Calu3 (cell line): ENCODE results near the gene NHERF2. TPM values are rescaled to one million over a fixed set of nuclear protein-coding genes. Genes with fewer than 3 reads are reported as not detected.
A peak's percentile ranks its signal among the peaks of the same experiment; 100 is the strongest.

Source experiments
- BruUV-seq: library from RNA; stranded (reverse); fragments of 400-500 nt; replicated peaks from 2 replicates; lab custom pipeline; 2021; lab: Mats Ljungman, UMichigan
- CTCF ChIA-PET: fragments of 300-600 bp; sonication (Branson Sonifier 250); formaldehyde crosslinking; loops from one replicate; lab custom pipeline; 2022; ENCODE audit warnings: antibody characterized with exemption; lab: Charles Lee
- DNase-seq: peaks from one replicate; pipeline ENCODE4 v3.0.0; 2022
- H3K27ac Mint-ChIP-seq: one replicate; pipeline ENCODE4 v1.8.0; 2022; ENCODE audit warnings: mixed read lengths; ENCODE audit not compliant: unreplicated experiment
- H3K27me3 Mint-ChIP-seq: one replicate; pipeline ENCODE4 v1.8.0; 2022; ENCODE audit warnings: mixed read lengths; ENCODE audit not compliant: unreplicated experiment
- H3K36me3 Mint-ChIP-seq: one replicate; pipeline ENCODE4 v1.8.0; 2022; ENCODE audit warnings: mild to moderate bottlenecking, moderate library complexity, mixed read lengths; ENCODE audit not compliant: insufficient read depth, unreplicated experiment
- H3K4me1 Mint-ChIP-seq: one replicate; pipeline ENCODE4 v1.8.0; 2022; ENCODE audit warnings: mild to moderate bottlenecking, low read depth, mixed read lengths; ENCODE audit not compliant: unreplicated experiment
- H3K4me3 Mint-ChIP-seq: one replicate; pipeline ENCODE4 v1.8.0; 2022; ENCODE audit warnings: mild to moderate bottlenecking, low read depth, moderate library complexity, mixed read lengths; ENCODE audit not compliant: unreplicated experiment
- H3K9me3 Mint-ChIP-seq: one replicate; pipeline ENCODE4 v1.8.0; 2022; ENCODE audit warnings: low read depth, mixed read lengths; ENCODE audit not compliant: unreplicated experiment
- CTCF ChIP-seq: fragments of 200-600 bp; IDR thresholded peaks from one replicate; pipeline ENCODE4 v1.8.0; 2022; ENCODE audit warnings: antibody characterized with exemption; ENCODE audit not compliant: unreplicated experiment
- intact Hi-C: fragments of 100-400 bp; cut with micrococcal nuclease; formaldehyde crosslinking; loops from one replicate; pipeline ENCODE4 v1.10.0; 2022; ENCODE audit not compliant: unreplicated experiment
- total RNA-seq: library from RNA; stranded (reverse); gene quantifications from 2 replicates; pipeline ENCODE4 v1.2.3, GENCODE V29; 2022

The NHERF2 gene
- total RNA-seq, 1 experiment from 2014 or later = 15.7 TPM

- no TSS peak for BruUV-seq
- no peak for DNase-seq
- Mint-ChIP-seq H3K27ac (no peak overlapping the region), H3K27me3 (no peaks in the 10 kb centered on the region), H3K4me1 (peaks cover 35% of the 10 kb centered on the region), H3K36me3 (peaks cover 42% of the 10 kb centered on the region), H3K9me3 (no peaks in the 10 kb centered on the region), H3K4me3 (no peak overlapping the region)
- intact Hi-C loops = no loop called here
- CTCF ChIA-PET = interaction anchor here (0.6 kb wide), 1 partner anchor 154 kb away, joined by 3 read pairs; no protein-coding TSS in a partner anchor
- TF ChIP-seq CTCF = no peak
These were observed 16.4 kb downstream of the NHERF2 start for GRCh38 chr16:2042986-2043666.

- H3K27me3 Mint-ChIP-seq = no peaks in the 10 kb centered on the region
- no peak overlapping the region for H3K27ac Mint-ChIP-seq
- no peak for TF ChIP-seq CTCF
- intact Hi-C loops = no loop called here
- DNase-seq = no peak
- peaks cover 45% of the 10 kb centered on the region for H3K36me3 Mint-ChIP-seq
- H3K4me3 Mint-ChIP-seq = no peak overlapping the region
- no peaks in the 10 kb centered on the region for H3K9me3 Mint-ChIP-seq
- no TSS peak for BruUV-seq
- peaks cover 41% of the 10 kb centered on the region for H3K4me1 Mint-ChIP-seq
- CTCF ChIA-PET = no interaction called here
These were observed 17.2 kb downstream of the NHERF2 start for GRCh38 chr16:2043667-2044451.

- DNase-seq = no peak
- no peak overlapping the region for H3K4me3 Mint-ChIP-seq
- intact Hi-C loops = no loop called here
- peaks cover 42% of the 10 kb centered on the region for H3K4me1 Mint-ChIP-seq
- TF ChIP-seq CTCF = no peak
- no peaks in the 10 kb centered on the region for H3K9me3 Mint-ChIP-seq
- peaks cover 43% of the 10 kb centered on the region for H3K36me3 Mint-ChIP-seq
- no peaks in the 10 kb centered on the region for H3K27me3 Mint-ChIP-seq
- CTCF ChIA-PET = no interaction called here
- H3K27ac Mint-ChIP-seq = no peak overlapping the region
- no TSS peak for BruUV-seq
These were observed 17.8 kb downstream of the NHERF2 start for GRCh38 chr16:2044541-2044940.

- Mint-ChIP-seq H3K27ac (peak overlapping the region; percentile 11), H3K4me3 (peak overlapping the region; percentile 75), H3K4me1 (peaks cover 32% of the 10 kb centered on the region), H3K9me3 (no peaks in the 10 kb centered on the region), H3K27me3 (no peaks in the 10 kb centered on the region), H3K36me3 (peaks cover 45% of the 10 kb centered on the region)
- DNase-seq = no peak
- CTCF ChIA-PET = interaction anchor here (1.2 kb wide), 2 partner anchors 19 to 75 kb away, joined by 4 read pairs; no protein-coding TSS in a partner anchor
- no peak for TF ChIP-seq CTCF
- BruUV-seq = no TSS peak
- intact Hi-C loops = no loop called here
These were observed 19.5 kb downstream of the NHERF2 start for GRCh38 chr16:2045965-2046892.
